ENCODE data around the gene SRP14. TPM values are rescaled to one million over a fixed set of nuclear protein-coding genes. Genes with fewer than 3 reads are reported as not detected.

Gene SRP14
- 82.8 and 118 TPM in 2 replicates for total RNA-seq

GRCh38 chr15:40038638-40039543, at the start of gene SRP14:
SRP14 (minus strand) TSS chr15:40039181; CDS start chr15:40039116, 65 bp downstream.

Other genes starting within 250 kb of the SRP14 start
- gene GPR176, start 118.9 kb downstream of the SRP14 start, total RNA-seq = 291 and 326 TPM in 2 replicates
- gene EIF2AK4, start 105.1 kb downstream of the SRP14 start, total RNA-seq = 120 and 123 TPM in 2 replicates
- gene BMF, start 69.7 kb upstream of the SRP14 start, total RNA-seq = 6.6 and 9.2 TPM in 2 replicates
- gene BUB1B, start 121.9 kb upstream of the SRP14 start, total RNA-seq = 2.4 and 5.0 TPM in 2 replicates
- 0.12 and 0.32 TPM in 2 replicates for gene PAK6, start 199.9 kb upstream of the SRP14 start, total RNA-seq
- not detected in 2 replicates for gene ANKRD63, start 243.9 kb upstream of the SRP14 start, total RNA-seq

Measured in hair follicle dermal papilla cell (primary cell).